Natural killer cell treated with Interleukin-12 subunit alpha and Interleukin-12 subunit beta and Interleukin-15 and Interleukin-18, amount 100 ng/mL, for 72 hours (primary cell): Measurements from ENCODE around the gene LCN2. TPM values are rescaled to one million over a fixed set of nuclear protein-coding genes. Genes with fewer than 3 reads are reported as not detected.
A peak's percentile ranks its signal among the peaks of the same experiment; 100 is the strongest.
"Not testable (repeated sequence)": the region's sequence is repeated elsewhere in the genome, so short reads cannot be mapped to it uniquely, and the experiment has no call there.

Source experiments
- ATAC-seq, 2 donors: fragments of 150-1000 bp; cut with Tn5 transposase in 1 of 2; sonication (Bioruptor Pico), chemical (Tn5 transposase) in 1 of 2; 2 replicates each; pipeline ENCODE4 v1.10.0; 2021
- DNase-seq: peaks from one replicate; pipeline ENCODE4 v3.0.0; 2022; ENCODE audit warnings: low spot score
- H3K27ac Mint-ChIP-seq, 2 donors: 1 replicate in 1 of 2; 2 replicates in 1 of 2; pipeline ENCODE4 v1.8.0; 2022; ENCODE audit warnings: mixed read lengths in 2 of 2, mild to moderate bottlenecking in 1 of 2, moderate library complexity in 1 of 2
- H3K27me3 Mint-ChIP-seq, 2 donors: 1 replicate in 1 of 2; 2 replicates in 1 of 2; pipeline ENCODE4 v1.8.0; 2022; ENCODE audit warnings: mixed read lengths in 2 of 2
- H3K36me3 Mint-ChIP-seq: one replicate; pipeline ENCODE4 v1.8.0; 2022; ENCODE audit warnings: mixed read lengths
- H3K4me1 Mint-ChIP-seq, 2 donors: 1 replicate in 1 of 2; 2 replicates in 1 of 2; pipeline ENCODE4 v1.8.0; 2022; ENCODE audit warnings: low read depth in 2 of 2, mixed read lengths in 2 of 2, mild to moderate bottlenecking in 1 of 2
- H3K4me3 Mint-ChIP-seq: one replicate; pipeline ENCODE4 v1.8.0; 2022; ENCODE audit warnings: mixed read lengths
- H3K9me3 Mint-ChIP-seq: 2 replicates; pipeline ENCODE4 v1.8.0; 2022; ENCODE audit warnings: mixed read lengths
- total RNA-seq, 2 donors: library from RNA; stranded (reverse); gene quantifications; one replicate each; pipeline ENCODE4 v1.2.3, GENCODE V29; 2022

Gene LCN2
- total RNA-seq, 2 donors from 2014 or later, result not detected

- no peak for ATAC-seq
- Mint-ChIP-seq H3K36me3 (no peaks in the 10 kb centered on the region), H3K27ac (no peak overlapping the region), H3K27me3 (no peaks in the 10 kb centered on the region), H3K4me3 (no peak overlapping the region), H3K9me3 (no peaks in the 10 kb centered on the region), H3K4me1 (peaks cover 0 to 7% of the 10 kb centered on the region in 2 donors)
- DNase-seq, result no peak
These were observed 41.6 kb upstream of the LCN2 start for GRCh38 chr9:128107468-128108268.

- H3K36me3 Mint-ChIP-seq, result no peaks in the 10 kb centered on the region
- no peaks in the 10 kb centered on the region for H3K27me3 Mint-ChIP-seq
- H3K4me3 Mint-ChIP-seq, result no peak overlapping the region
- no peak for ATAC-seq
- peaks cover 0 to 2% of the 10 kb centered on the region in 2 donors for H3K4me1 Mint-ChIP-seq
- DNase-seq, result no peak
- H3K9me3 Mint-ChIP-seq, result no peaks in the 10 kb centered on the region
- H3K27ac Mint-ChIP-seq, result no peak overlapping the region
These were observed 40.8 kb upstream of the LCN2 start for GRCh38 chr9:128108269-128109049.

- DNase-seq (no peak), ATAC-seq (no peak)
- no peak overlapping the region for H3K27ac Mint-ChIP-seq
- no peaks in the 10 kb centered on the region for H3K36me3 Mint-ChIP-seq
- no peak overlapping the region for H3K4me3 Mint-ChIP-seq
- H3K27me3 Mint-ChIP-seq, result no peaks in the 10 kb centered on the region
- H3K9me3 Mint-ChIP-seq, result no peaks in the 10 kb centered on the region
- H3K4me1 Mint-ChIP-seq, result peaks cover 0 to 2% of the 10 kb centered on the region in 2 donors
These were observed 40.1 kb upstream of the LCN2 start for GRCh38 chr9:128109050-128109709.

GRCh38 chr9:128111726-128112125 is 37.5 kb upstream of the LCN2 start:
- ATAC-seq, H3K4me1 Mint-ChIP-seq, H3K9me3 Mint-ChIP-seq, H3K27ac Mint-ChIP-seq, H3K4me3 Mint-ChIP-seq, H3K27me3 Mint-ChIP-seq, DNase-seq, H3K36me3 Mint-ChIP-seq: not testable (repeated sequence)

- ATAC-seq, result no peak
- no peaks in the 10 kb centered on the region for H3K9me3 Mint-ChIP-seq
- no peaks in the 10 kb centered on the region for H3K27me3 Mint-ChIP-seq
- peaks cover 6 to 8% of the 10 kb centered on the region in 2 donors for H3K4me1 Mint-ChIP-seq
- DNase-seq, result peak; percentile 47
- H3K36me3 Mint-ChIP-seq, result no peaks in the 10 kb centered on the region
- H3K4me3 Mint-ChIP-seq, result no peak overlapping the region
- no peak overlapping the region for H3K27ac Mint-ChIP-seq
These were observed 35.5 kb upstream of the LCN2 start for GRCh38 chr9:128113526-128114325.

- DNase-seq, result peak; percentile 29
- Mint-ChIP-seq H3K9me3 (no peaks in the 10 kb centered on the region), H3K27ac (no peak overlapping the region), H3K4me1 (peaks cover 6 to 8% of the 10 kb centered on the region in 2 donors), H3K4me3 (no peak overlapping the region), H3K27me3 (no peaks in the 10 kb centered on the region), H3K36me3 (no peaks in the 10 kb centered on the region)
- ATAC-seq, result no peak
These were observed 34.7 kb upstream of the LCN2 start for GRCh38 chr9:128114326-128115186.

GRCh38 chr9:128115187-128116103 is 33.8 kb upstream of the LCN2 start:
- Mint-ChIP-seq H3K36me3 (no peaks in the 10 kb centered on the region), H3K4me1 (peaks cover 6 to 8% of the 10 kb centered on the region in 2 donors), H3K4me3 (no peak overlapping the region), H3K9me3 (no peaks in the 10 kb centered on the region), H3K27me3 (no peaks in the 10 kb centered on the region), H3K27ac (peak overlapping the region in 1 of 2 donors; percentile 17)
- DNase-seq, result peak; percentile 46
- ATAC-seq, result no peak

GRCh38 chr9:128116104-128117083 is 32.9 kb upstream of the LCN2 start:
- DNase-seq, result peak; percentile 37
- Mint-ChIP-seq H3K27me3 (no peaks in the 10 kb centered on the region), H3K36me3 (no peaks in the 10 kb centered on the region), H3K4me1 (peaks cover 6 to 8% of the 10 kb centered on the region in 2 donors), H3K4me3 (no peak overlapping the region), H3K9me3 (no peaks in the 10 kb centered on the region), H3K27ac (peak overlapping the region in 1 of 2 donors; percentile 17)
- ATAC-seq, result no peak

- H3K9me3 Mint-ChIP-seq, result no peaks in the 10 kb centered on the region
- H3K36me3 Mint-ChIP-seq, result no peaks in the 10 kb centered on the region
- H3K27ac Mint-ChIP-seq, result peak overlapping the region in 1 of 2 donors; percentile 4
- H3K4me1 Mint-ChIP-seq, result peaks cover 6 to 8% of the 10 kb centered on the region in 2 donors
- DNase-seq (peak; percentile 89), ATAC-seq (peak; percentile 86 to 87)
- H3K4me3 Mint-ChIP-seq, result no peak overlapping the region
- no peaks in the 10 kb centered on the region for H3K27me3 Mint-ChIP-seq
These were observed 31.4 kb upstream of the LCN2 start for GRCh38 chr9:128117613-128118471.

GRCh38 chr9:128118472-128118857 is 30.8 kb upstream of the LCN2 start:
- no peak overlapping the region for H3K4me3 Mint-ChIP-seq
- peaks cover 6 to 8% of the 10 kb centered on the region in 2 donors for H3K4me1 Mint-ChIP-seq
- H3K36me3 Mint-ChIP-seq, result no peaks in the 10 kb centered on the region
- no peak overlapping the region for H3K27ac Mint-ChIP-seq
- DNase-seq, result peak; percentile 41
- no peaks in the 10 kb centered on the region for H3K27me3 Mint-ChIP-seq
- no peaks in the 10 kb centered on the region for H3K9me3 Mint-ChIP-seq
- no peak for ATAC-seq
